Activated CD4-positive, alpha-beta T cell treated with anti-CD3 and anti-CD28 coated beads, Interleukin-2, amount 50 U/mL, for 4 hours (primary cell): ENCODE results near the gene KIRREL3.

Experiments used
- DNase-seq, 2 experiments: peaks; one replicate each; pipeline ENCODE4 v3.0.0-alpha.2; 2020

KIRREL3 gene

GRCh38 chr11:127000291-127000968 lies at the start of gene KIRREL3:
Gene KIRREL3, minus strand, starts transcription at chr11:127000770.
- DNase-seq, result no peak

GRCh38 chr11:127050186-127050585 lies 49.6 kb upstream of the KIRREL3 start:
- DNase-seq, result no peak

- no peak for DNase-seq
Observed at GRCh38 chr11:127049486-127049885, 48.9 kb upstream of the KIRREL3 start.

GRCh38 chr11:127044535-127044934 lies 44.0 kb upstream of the KIRREL3 start:
- DNase-seq, result no peak

- DNase-seq, result no peak
Observed at GRCh38 chr11:127042445-127042844, 41.9 kb upstream of the KIRREL3 start.

- no peak for DNase-seq
Observed at GRCh38 chr11:127039591-127039990, 39.0 kb upstream of the KIRREL3 start.

- no peak for DNase-seq
Observed at GRCh38 chr11:127037596-127037995, 37.0 kb upstream of the KIRREL3 start.

- DNase-seq, result no peak
Observed at GRCh38 chr11:127037001-127037400, 36.4 kb upstream of the KIRREL3 start.

- DNase-seq, result no peak
Observed at GRCh38 chr11:127035824-127036223, 35.3 kb upstream of the KIRREL3 start.

- no peak for DNase-seq
Observed at GRCh38 chr11:127034973-127035372, 34.4 kb upstream of the KIRREL3 start.

- no peak for DNase-seq
Observed at GRCh38 chr11:127028648-127029047, 28.1 kb upstream of the KIRREL3 start.

- no peak for DNase-seq
Observed at GRCh38 chr11:127027789-127028188, 27.2 kb upstream of the KIRREL3 start.

- no peak for DNase-seq
Observed at GRCh38 chr11:127027000-127027399, 26.4 kb upstream of the KIRREL3 start.

GRCh38 chr11:127023991-127024390 lies 23.4 kb upstream of the KIRREL3 start:
- DNase-seq, result no peak

- no peak for DNase-seq
Observed at GRCh38 chr11:127018683-127019279, 18.2 kb upstream of the KIRREL3 start.

GRCh38 chr11:127017482-127017881 lies 16.9 kb upstream of the KIRREL3 start:
- DNase-seq, result no peak

- DNase-seq, result no peak
Observed at GRCh38 chr11:127013550-127013949, 13.0 kb upstream of the KIRREL3 start.

GRCh38 chr11:127006311-127006710 lies 5.7 kb upstream of the KIRREL3 start:
- DNase-seq, result no peak

GRCh38 chr11:127003260-127003981 lies 2.9 kb upstream of the KIRREL3 start:
- DNase-seq, result no peak

- no peak for DNase-seq
Observed at GRCh38 chr11:127002669-127003259, 2.2 kb upstream of the KIRREL3 start.

GRCh38 chr11:127000981-127001380 lies 411 bp upstream of the KIRREL3 start:
- no peak for DNase-seq

- no peak for DNase-seq
Observed at GRCh38 chr11:126999366-126999765, 1.2 kb downstream of the KIRREL3 start.

GRCh38 chr11:126997641-126998040 lies 2.9 kb downstream of the KIRREL3 start:
- no peak for DNase-seq

- DNase-seq, result no peak
Observed at GRCh38 chr11:126997196-126997595, 3.4 kb downstream of the KIRREL3 start.
